Gastroesophageal sphincter (tissue), 4 donors: ENCODE results near the gene PRR35. TPM values are rescaled to one million over a fixed set of nuclear protein-coding genes. Genes with fewer than 3 reads are reported as not detected.

Source experiments
- ATAC-seq: fragments of 150-250 bp; one replicate; pipeline ENCODE4 v1.9.1; 2016; ENCODE audit warnings: mild to moderate bottlenecking, moderate library complexity
- H3K27ac ChIP-seq, 4 donors: fragments of 200-600 bp; sonication (generic) in 3 of 4; 1 replicate in 3 of 4; 2 replicates in 1 of 4; pipeline ENCODE4 v1.5.1; 2016 to 2019
- H3K27me3 ChIP-seq: fragments of 200-600 bp; sonication (generic); one replicate; pipeline ENCODE4 v1.5.1; 2019
- H3K36me3 ChIP-seq, 2 donors: fragments of 200-600 bp; sonication (generic); one replicate each; pipeline ENCODE4 v1.5.1; 2019; ENCODE audit warnings: control low read depth in 1 of 2
- H3K4me1 ChIP-seq, 3 donors: fragments of 200-600 bp; sonication (generic); 1 replicate in 2 of 3; 2 replicates in 1 of 3; pipeline ENCODE4 v1.5.1; 2016 to 2019; ENCODE audit warnings: control low read depth in 2 of 3
- H3K4me3 ChIP-seq, 2 donors: fragments of 200-600 bp; sonication (generic); one replicate each; pipeline ENCODE4 v1.5.1; 2019; ENCODE audit warnings: mild to moderate bottlenecking in 1 of 2, moderate library complexity in 1 of 2
- H3K9me3 ChIP-seq, 3 donors: fragments of 200-600 bp; sonication (generic); one replicate each; pipeline ENCODE4 v1.5.1; 2017 to 2019; ENCODE audit warnings: control low read depth in 2 of 3
- EP300 ChIP-seq: sonication (generic); formaldehyde crosslinking; IDR thresholded peaks from one replicate; pipeline ENCODE4 v1.6.1; 2017; ENCODE audit warnings: antibody characterized with exemption, mild to moderate bottlenecking
- POLR2A ChIP-seq, 2 donors: fragments of 450-650 bp; IDR thresholded peaks; one replicate each; pipeline ENCODE4 v1.6.1; 2017; ENCODE audit warnings: antibody characterized with exemption in 2 of 2, mild to moderate bottlenecking in 2 of 2, moderate library complexity in 1 of 2
- POLR2AphosphoS5 ChIP-seq: sonication (generic); formaldehyde crosslinking; IDR thresholded peaks from one replicate; pipeline ENCODE4 v1.6.1; 2017; ENCODE audit warnings: antibody characterized with exemption
- WGBS, 2 donors: methylation state at CpG; one replicate each; pipeline ENCODE4 v1.1.5; 2018; ENCODE audit warnings: low coverage in 1 of 2; 5-methylcytosine and 5-hydroxymethylcytosine counted together
- total RNA-seq, 4 donors: library from RNA; depleted of rRNA; stranded (reverse); fragments of >200 nt; gene quantifications; one replicate each; pipeline ENCODE4 v1.1.0, GENCODE V29; 2016
- TF ChIP-seq, protein P1 (sequence below), 4 experiments: fragments of 200-600 bp in 2 of 4; fragments of 450-650 bp in 2 of 4; sonication (generic) in 1 of 4; IDR thresholded peaks; one replicate each; pipeline ENCODE4 v1.5.1; 2017 to 2019; ENCODE audit warnings: antibody characterized with exemption in 4 of 4, mild to moderate bottlenecking in 2 of 4, moderate library complexity in 2 of 4

PRR35 gene
- total RNA-seq, 4 donors from 2014 or later: not detected

- no CpG with 5 or more reads among the region's 28 CpGs for WGBS, 2 donors
- Histone ChIP-seq H3K27ac (no peak overlapping the region), H3K27me3 (no peaks in the 10 kb centered on the region), H3K4me1 (peaks cover 0 to 7% (median 0%) of the 10 kb centered on the region in 3 donors), H3K4me3 (no peak overlapping the region), H3K36me3 (peaks cover 0 to 71% of the 10 kb centered on the region in 2 donors), H3K9me3 (no peaks in the 10 kb centered on the region)
- TF ChIP-seq EP300 (no peak), POLR2AphosphoS5 (no peak), POLR2A (IDR thresholded peaks at IDR 0.05) (no peak)
- TF ChIP-seq, protein P1, sequence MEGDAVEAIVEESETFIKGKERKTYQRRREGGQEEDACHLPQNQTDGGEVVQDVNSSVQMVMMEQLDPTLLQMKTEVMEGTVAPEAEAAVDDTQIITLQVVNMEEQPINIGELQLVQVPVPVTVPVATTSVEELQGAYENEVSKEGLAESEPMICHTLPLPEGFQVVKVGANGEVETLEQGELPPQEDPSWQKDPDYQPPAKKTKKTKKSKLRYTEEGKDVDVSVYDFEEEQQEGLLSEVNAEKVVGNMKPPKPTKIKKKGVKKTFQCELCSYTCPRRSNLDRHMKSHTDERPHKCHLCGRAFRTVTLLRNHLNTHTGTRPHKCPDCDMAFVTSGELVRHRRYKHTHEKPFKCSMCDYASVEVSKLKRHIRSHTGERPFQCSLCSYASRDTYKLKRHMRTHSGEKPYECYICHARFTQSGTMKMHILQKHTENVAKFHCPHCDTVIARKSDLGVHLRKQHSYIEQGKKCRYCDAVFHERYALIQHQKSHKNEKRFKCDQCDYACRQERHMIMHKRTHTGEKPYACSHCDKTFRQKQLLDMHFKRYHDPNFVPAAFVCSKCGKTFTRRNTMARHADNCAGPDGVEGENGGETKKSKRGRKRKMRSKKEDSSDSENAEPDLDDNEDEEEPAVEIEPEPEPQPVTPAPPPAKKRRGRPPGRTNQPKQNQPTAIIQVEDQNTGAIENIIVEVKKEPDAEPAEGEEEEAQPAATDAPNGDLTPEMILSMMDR (IDR thresholded peaks at IDR 0.05): no peak
- no peak for ATAC-seq
These were observed 9.0 kb upstream of the PRR35 start for GRCh38 chr16:551210-551609.

DNA sequence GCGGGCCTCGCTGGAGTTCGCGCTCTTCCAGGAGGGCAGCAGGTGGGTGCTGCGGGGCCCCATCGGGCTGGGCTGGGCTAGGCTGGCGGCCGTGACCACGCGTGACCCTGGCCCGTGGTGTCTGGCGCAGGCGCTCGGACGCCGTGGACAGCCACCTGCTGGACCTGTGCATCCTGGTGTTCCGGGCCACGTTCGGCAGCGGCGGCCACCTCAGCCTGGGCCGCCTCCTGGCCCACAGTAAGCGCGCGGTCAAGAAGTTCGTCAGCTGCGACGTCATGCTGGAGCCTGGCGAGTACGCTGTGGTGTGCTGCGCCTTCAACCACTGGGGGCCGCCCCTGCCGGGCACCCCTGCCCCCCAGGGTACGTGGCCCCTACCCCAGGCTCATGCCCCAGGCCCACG, 8.0 kb upstream of the PRR35 start:
- no peak overlapping the region for H3K4me3 ChIP-seq
- no peaks in the 10 kb centered on the region for H3K9me3 ChIP-seq
- TF ChIP-seq, protein P1 (IDR thresholded peaks at IDR 0.05): no peak
- TF ChIP-seq POLR2A (IDR thresholded peaks at IDR 0.05): no peak
- TF ChIP-seq EP300: no peak
- TF ChIP-seq POLR2AphosphoS5: no peak
- H3K27ac ChIP-seq: no peak overlapping the region
- peaks cover 0 to 6% (median 0%) of the 10 kb centered on the region in 3 donors for H3K4me1 ChIP-seq
- peaks cover 0 to 66% of the 10 kb centered on the region in 2 donors for H3K36me3 ChIP-seq
- H3K27me3 ChIP-seq: no peaks in the 10 kb centered on the region
- WGBS, 2 donors: no CpG with 5 or more reads among the region's 35 CpGs
- no peak for ATAC-seq

DNA sequence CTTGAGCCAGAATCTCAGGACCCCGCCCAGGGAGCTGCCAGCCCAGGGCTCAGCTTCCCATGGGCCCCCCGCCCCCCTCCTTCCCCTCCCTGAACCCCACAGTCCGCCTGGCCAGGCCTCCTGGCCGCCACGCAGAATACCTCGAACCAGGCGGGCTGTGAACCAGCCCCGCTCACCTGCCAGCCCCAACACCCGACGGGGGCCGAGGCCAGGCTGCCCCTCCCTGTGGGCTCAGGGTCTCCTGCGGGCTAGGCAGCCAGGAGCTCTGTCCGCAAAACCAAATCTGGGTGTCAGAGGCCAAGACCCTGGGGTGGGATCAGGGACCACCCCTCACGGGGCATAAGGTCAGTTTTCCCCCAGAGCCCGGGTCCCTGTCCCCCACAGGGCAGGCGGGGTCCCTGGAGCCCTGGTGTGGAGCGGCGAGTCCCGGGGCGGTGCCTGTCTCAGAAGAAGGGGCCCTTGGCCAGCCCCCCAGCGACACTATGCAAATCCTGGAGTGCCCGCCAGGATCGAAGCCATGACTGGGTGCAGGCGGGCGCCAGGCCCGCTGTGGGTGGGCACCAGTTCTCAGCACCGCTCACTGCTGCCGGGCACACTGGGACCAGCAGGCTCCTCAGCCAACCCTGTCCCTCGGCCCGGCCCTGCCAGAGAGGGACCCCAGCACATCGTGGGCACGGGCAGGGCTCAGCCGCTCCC, 6.4 kb upstream of the PRR35 start:
- TF ChIP-seq, protein P1 (IDR thresholded peaks at IDR 0.05): no peak
- TF ChIP-seq POLR2AphosphoS5 (no peak), EP300 (no peak), POLR2A (IDR thresholded peaks at IDR 0.05) (no peak)
- no peak overlapping the region for H3K27ac ChIP-seq
- peaks cover 0 to 50% of the 10 kb centered on the region in 2 donors for H3K36me3 ChIP-seq

DNA sequence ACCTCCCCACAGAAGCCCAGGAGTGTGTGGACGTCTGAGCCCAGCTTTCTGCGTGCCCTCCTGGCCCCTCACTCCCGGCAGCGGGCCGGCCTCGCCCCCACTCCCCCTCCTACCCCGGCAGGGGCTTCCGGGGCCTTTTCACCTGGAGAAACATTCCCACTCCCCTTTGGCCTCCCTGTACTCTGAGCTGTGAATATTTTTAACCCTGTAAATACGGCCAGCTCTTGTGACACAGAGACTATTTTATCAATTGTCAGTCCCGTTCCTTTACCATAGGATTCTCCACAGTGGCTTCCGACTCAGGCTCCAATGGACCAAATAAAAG, 5.9 kb upstream of the PRR35 start:
- Histone ChIP-seq H3K4me1 (peaks cover 0 to 6% (median 0%) of the 10 kb centered on the region in 3 donors), H3K27me3 (peaks cover 18% of the 10 kb centered on the region), H3K27ac (no peak overlapping the region), H3K4me3 (no peak overlapping the region), H3K9me3 (no peaks in the 10 kb centered on the region), H3K36me3 (peaks cover 0 to 45% of the 10 kb centered on the region in 2 donors)
- no peak for ATAC-seq
- TF ChIP-seq POLR2AphosphoS5: no peak
- no peak for TF ChIP-seq POLR2A (IDR thresholded peaks at IDR 0.05)
- TF ChIP-seq, protein P1 (IDR thresholded peaks at IDR 0.05): no peak
- no peak for TF ChIP-seq EP300
- 70 to 72% methylated on average over 2 to 8 of the region's 11 CpGs for WGBS, 2 donors

More for the DNA sequence above, 6.4 kb upstream of the PRR35 start:
- Histone ChIP-seq H3K4me3 (no peak overlapping the region), H3K9me3 (no peaks in the 10 kb centered on the region), H3K27me3 (peaks cover 13% of the 10 kb centered on the region), H3K4me1 (peaks cover 0 to under 1% (median 0%) of the 10 kb centered on the region in 3 donors)
- no peak for ATAC-seq
- 73% methylated on average over 3 of the region's 33 CpGs; no CpG with 5 or more reads in 1 of the 2 donors for WGBS, 2 donors
